Thoracic aorta (tissue), 2 donors: Measurements from ENCODE around the gene CARD10. TPM values are rescaled to one million over a fixed set of nuclear protein-coding genes. Genes with fewer than 3 reads are reported as not detected.

ENCODE experiments used
- ATAC-seq: fragments of 150-250 bp; one replicate; pipeline ENCODE4 v1.8.0; 2017; ENCODE audit warnings: low read depth; ENCODE audit not compliant: insufficient number of reproducible peaks, low FRiP score
- DNase-seq: peaks from one replicate; pipeline ENCODE4 v3.0.0-alpha.2; 2020; ENCODE audit warnings: low spot score
- H3K27ac ChIP-seq, 2 donors: fragments of 200-600 bp; sonication (generic); 1 replicate in 1 of 2; 2 replicates in 1 of 2; pipeline ENCODE4 v1.5.1; 2016; ENCODE audit warnings: mild to moderate bottlenecking in 2 of 2, moderate library complexity in 2 of 2
- H3K27me3 ChIP-seq: fragments of 200-600 bp; sonication (generic); replicated peaks from 2 replicates; pipeline ENCODE4 v1.6.0; 2016; ENCODE audit warnings: mild to moderate bottlenecking; ENCODE audit not compliant: insufficient read depth
- H3K36me3 ChIP-seq: fragments of 200-600 bp; sonication (generic); one replicate; pipeline ENCODE4 v1.5.1; 2016
- H3K4me1 ChIP-seq, 2 donors: fragments of 200-600 bp; sonication (generic); 1 replicate in 1 of 2; 2 replicates in 1 of 2; pipeline versions ENCODE4 v1.5.1 to v1.6.0; 2016; ENCODE audit warnings: low read depth in 2 of 2, mild to moderate bottlenecking in 1 of 2; ENCODE audit not compliant: control insufficient read depth in 1 of 2
- H3K4me3 ChIP-seq: fragments of 200-600 bp; sonication (generic); 2 replicates; pipeline ENCODE4 v1.5.1; 2016; ENCODE audit warnings: mild to moderate bottlenecking
- H3K9me3 ChIP-seq: fragments of 200-600 bp; sonication (generic); 2 replicates; pipeline ENCODE4 v1.5.1; 2016
- CTCF ChIP-seq: fragments of 200-600 bp; sonication (generic); IDR thresholded peaks from one replicate; pipeline ENCODE4 v1.5.1; 2019; ENCODE audit warnings: antibody characterized with exemption
- total RNA-seq, 2 donors: library from RNA; depleted of rRNA; stranded (reverse); fragments of >200 nt; gene quantifications; one replicate each; pipeline versions ENCODE4 v1.1.0 to v1.2.3, GENCODE V29; 2016

CARD10 gene
- total RNA-seq, 2 donors from 2014 or later = 7.2 to 11.0 TPM

- Histone ChIP-seq H3K27me3 (no peaks in the 10 kb centered on the region), H3K4me1 (peaks cover 4 to 11% of the 10 kb centered on the region in 2 donors), H3K9me3 (no peaks in the 10 kb centered on the region), H3K27ac (no peak overlapping the region), H3K36me3 (no peaks in the 10 kb centered on the region), H3K4me3 (no peak overlapping the region)
- ATAC-seq (no peak), DNase-seq (no peak)
- no peak for TF ChIP-seq CTCF
Observed at GRCh38 chr22:37454857-37455686, 64.1 kb downstream of the CARD10 start.

GRCh38 chr22:37453696-37454095, 65.5 kb downstream of the CARD10 start:
- peaks cover 4 to 11% of the 10 kb centered on the region in 2 donors for H3K4me1 ChIP-seq
- no peak overlapping the region for H3K4me3 ChIP-seq
- no peak for DNase-seq
- H3K27ac ChIP-seq = no peak overlapping the region
- no peaks in the 10 kb centered on the region for H3K9me3 ChIP-seq
- TF ChIP-seq CTCF = no peak
- no peaks in the 10 kb centered on the region for H3K36me3 ChIP-seq
- ATAC-seq = no peak
- H3K27me3 ChIP-seq = no peaks in the 10 kb centered on the region

- ATAC-seq (no peak), DNase-seq (no peak)
- TF ChIP-seq CTCF = no peak
- H3K9me3 ChIP-seq = no peaks in the 10 kb centered on the region
- H3K36me3 ChIP-seq = no peaks in the 10 kb centered on the region
- peaks cover 4 to 11% of the 10 kb centered on the region in 2 donors for H3K4me1 ChIP-seq
- H3K4me3 ChIP-seq = no peak overlapping the region
- no peaks in the 10 kb centered on the region for H3K27me3 ChIP-seq
- H3K27ac ChIP-seq = no peak overlapping the region
Observed at GRCh38 chr22:37451218-37451617, 68.0 kb downstream of the CARD10 start.

- Histone ChIP-seq H3K27me3 (no peaks in the 10 kb centered on the region), H3K27ac (no peak overlapping the region), H3K9me3 (no peaks in the 10 kb centered on the region), H3K4me1 (no peaks in the 10 kb centered on the region), H3K4me3 (no peak overlapping the region), H3K36me3 (no peaks in the 10 kb centered on the region)
- TF ChIP-seq CTCF = no peak
- DNase-seq (no peak), ATAC-seq (no peak)
Observed at GRCh38 chr22:37449331-37450001, 69.7 kb downstream of the CARD10 start.

GRCh38 chr22:37448516-37449127, 70.6 kb downstream of the CARD10 start:
- ATAC-seq (no peak), DNase-seq (no peak)
- no peak for TF ChIP-seq CTCF
- Histone ChIP-seq H3K9me3 (no peaks in the 10 kb centered on the region), H3K4me3 (no peak overlapping the region), H3K27ac (no peak overlapping the region), H3K36me3 (no peaks in the 10 kb centered on the region), H3K4me1 (no peaks in the 10 kb centered on the region), H3K27me3 (no peaks in the 10 kb centered on the region)
